H1 (cell line): ENCODE data around the gene NOXRED1. TPM values are rescaled to one million over a fixed set of nuclear protein-coding genes. Genes with fewer than 3 reads are reported as not detected.

ENCODE experiments used
- CTCF ChIA-PET: fragments of 300-600 bp; sonication (Branson Sonifier 250); formaldehyde crosslinking; loops from one replicate; lab custom pipeline; 2021; ENCODE audit not compliant: partially characterized antibody; lab: Charles Lee
- POLR2A ChIA-PET: fragments of 300-600 bp; sonication (Branson Sonifier 250); formaldehyde crosslinking; loops from one replicate; lab custom pipeline; 2021; ENCODE audit warnings: inconsistent platforms; ENCODE audit not compliant: partially characterized antibody; lab: Charles Lee
- DNase-seq, 2 experiments: peaks; one replicate each; pipeline versions ENCODE4 v3.0.0 to v3.0.0-alpha.2; 2010 to 2022; ENCODE audit warnings: low spot score in 2 of 2, low read depth in 1 of 2, mixed read lengths in 1 of 2
- FAIRE-seq: peaks from 2 replicates; lab custom pipeline; 2011; peaks lifted over from hg19 to GRCh38; lab: Jason Lieb, UNC
- H2AFZ ChIP-seq: 2 replicates; pipeline ENCODE4 v1.8.1; 2012; ENCODE audit warnings: low read length, inconsistent platforms
- H2AK5ac ChIP-seq: 2 replicates; pipeline ENCODE4 v1.6.1; 2013; ENCODE audit warnings: low read depth, low read length
- H2BK120ac ChIP-seq: replicated peaks from 2 replicates; pipeline ENCODE3; 2013; ENCODE audit warnings: low read depth, low read length, inconsistent platforms
- H2BK12ac ChIP-seq: 2 replicates; pipeline ENCODE4 v1.6.1; 2013; ENCODE audit warnings: low read depth, low read length
- H2BK15ac ChIP-seq: 2 replicates; pipeline ENCODE4 v1.6.1; 2013; ENCODE audit warnings: low read length
- H2BK20ac ChIP-seq: 2 replicates; pipeline ENCODE4 v1.6.1; 2013; ENCODE audit warnings: low read length
- H2BK5ac ChIP-seq: 2 replicates; pipeline ENCODE4 v1.6.1; 2013; ENCODE audit warnings: low read depth, low read length
- H3K14ac ChIP-seq: 2 replicates; pipeline ENCODE4 v1.6.1; 2013; ENCODE audit warnings: inconsistent platforms; ENCODE audit not compliant: insufficient read length
- H3K18ac ChIP-seq: 2 replicates; pipeline ENCODE4 v1.6.1; 2013; ENCODE audit warnings: low read length; ENCODE audit errors: extremely low read depth
- H3K23ac ChIP-seq: 2 replicates; pipeline ENCODE4 v1.6.1; 2013; ENCODE audit warnings: inconsistent platforms; ENCODE audit not compliant: insufficient read length
- H3K23me2 ChIP-seq: 2 replicates; pipeline ENCODE4 v1.6.1; 2013; ENCODE audit warnings: low read depth, low read length
- H3K27ac ChIP-seq: 2 replicates; pipeline ENCODE4 v1.6.1; 2011; ENCODE audit warnings: low read depth, low read length, inconsistent platforms
- H3K27me3 ChIP-seq, 4 experiments: replicated peaks in 1 of 4; 1 replicate in 1 of 4; 2 replicates in 3 of 4; pipeline versions ENCODE4 v1.6.1 to v1.8.1; 2011 to 2013; ENCODE audit warnings: low read length in 3 of 4, mild to moderate bottlenecking in 3 of 4, inconsistent platforms in 2 of 4, mixed read lengths in 2 of 4, moderate library complexity in 1 of 4; ENCODE audit not compliant: control insufficient read depth in 3 of 4, insufficient read depth in 3 of 4; ENCODE audit errors: extremely low read depth in 1 of 4
- H3K36me3 ChIP-seq, 4 experiments: 2 replicates each; pipeline versions ENCODE4 v1.6.1 to v1.8.1; 2011 to 2013; ENCODE audit warnings: mild to moderate bottlenecking in 4 of 4, low read length in 3 of 4, moderate library complexity in 2 of 4, control low read depth in 1 of 4, inconsistent platforms in 1 of 4; ENCODE audit not compliant: insufficient read depth in 4 of 4, control insufficient read depth in 2 of 4
- H3K4ac ChIP-seq: replicated peaks from 2 replicates; pipeline ENCODE3; 2013; ENCODE audit warnings: low read length, low read depth, mixed read lengths, inconsistent platforms; ENCODE audit not compliant: insufficient read length
- H3K4me1 ChIP-seq, 4 experiments: replicated peaks in 1 of 4; 1 replicate in 1 of 4; 2 replicates in 3 of 4; pipeline versions ENCODE4 v1.6.1 to v1.8.1; 2011 to 2013; ENCODE audit warnings: low read length in 3 of 4, inconsistent platforms in 2 of 4, mixed read lengths in 1 of 4; ENCODE audit not compliant: insufficient read depth in 4 of 4, control insufficient read depth in 3 of 4
- H3K4me2 ChIP-seq, 2 experiments: 2 replicates each; pipeline versions ENCODE4 v1.6.1 to v1.8.1; 2011 to 2013; ENCODE audit warnings: low read depth in 2 of 2, low read length in 2 of 2, control low read depth in 1 of 2, inconsistent platforms in 1 of 2, mild to moderate bottlenecking in 1 of 2; ENCODE audit not compliant: insufficient read depth in 1 of 2
- H3K4me3 ChIP-seq, 4 experiments: fragments of 200-600, 300-600 bp in 1 of 4; sonication (generic), shearing (Covaris generic), sonication (Bioruptor Twin) in 1 of 4; 2 replicates each; pipeline versions ENCODE4 v1.5.1 to v1.8.1; 2011 to 2016; ENCODE audit warnings: low read length in 4 of 4, low read depth in 3 of 4, control low read depth in 2 of 4, inconsistent platforms in 2 of 4, mild to moderate bottlenecking in 2 of 4, mixed read lengths in 1 of 4, moderate library complexity in 1 of 4; ENCODE audit not compliant: insufficient read depth in 2 of 4; ENCODE audit errors: extremely low read depth in 1 of 4
- H3K56ac ChIP-seq: replicated peaks from 2 replicates; pipeline ENCODE3; 2013; ENCODE audit warnings: low read depth, mild to moderate bottlenecking, mixed read lengths, low read length, inconsistent platforms; ENCODE audit not compliant: insufficient read length
- H3K79me1 ChIP-seq: 2 replicates; pipeline ENCODE4 v1.6.1; 2013; ENCODE audit warnings: low read depth, low read length, control low read depth
- H3K79me2 ChIP-seq, 2 experiments: 2 replicates each; pipeline versions ENCODE4 v1.6.1 to v1.8.1; 2012 to 2013; ENCODE audit warnings: low read length in 2 of 2, mild to moderate bottlenecking in 2 of 2, inconsistent platforms in 1 of 2; ENCODE audit not compliant: insufficient read depth in 2 of 2, control insufficient read depth in 1 of 2
- H3K9ac ChIP-seq, 4 experiments: replicated peaks in 1 of 4; 1 replicate in 1 of 4; 2 replicates in 3 of 4; pipeline versions ENCODE4 v1.6.1 to v1.8.1; 2011 to 2013; ENCODE audit warnings: low read depth in 3 of 4, low read length in 3 of 4, control low read depth in 2 of 4, mild to moderate bottlenecking in 2 of 4, moderate library complexity in 2 of 4, inconsistent platforms in 1 of 4; ENCODE audit errors: extremely low read depth in 1 of 4
- H3K9me3 ChIP-seq, 2 experiments: 2 replicates each; pipeline versions ENCODE4 v1.6.1 to v1.8.1; 2012 to 2013; ENCODE audit warnings: mild to moderate bottlenecking in 2 of 2, moderate library complexity in 2 of 2, control low read depth in 1 of 2, inconsistent platforms in 1 of 2, low read depth in 1 of 2, low read length in 1 of 2, mixed read lengths in 1 of 2; ENCODE audit not compliant: insufficient read depth in 2 of 2
- H4K20me1 ChIP-seq, 2 experiments: replicated peaks in 1 of 2; 2 replicates each; pipeline versions ENCODE3 to v1.8.1; 2011 to 2013; ENCODE audit warnings: inconsistent platforms in 2 of 2, low read length in 2 of 2, mild to moderate bottlenecking in 1 of 2; ENCODE audit not compliant: insufficient read depth in 2 of 2, control insufficient read depth in 1 of 2
- H4K5ac ChIP-seq: 2 replicates; pipeline ENCODE4 v1.6.1; 2013; ENCODE audit warnings: low read length, low read depth, mixed read lengths, inconsistent platforms; ENCODE audit not compliant: insufficient read length
- H4K8ac ChIP-seq: 2 replicates; pipeline ENCODE4 v1.8.0; 2013; ENCODE audit warnings: mild to moderate bottlenecking, moderate library complexity, low read length, inconsistent platforms; ENCODE audit not compliant: insufficient read depth; ENCODE audit errors: extremely low read depth
- H4K91ac ChIP-seq: replicated peaks from 2 replicates; pipeline ENCODE3; 2013; ENCODE audit warnings: low read length, mixed read lengths, inconsistent platforms; ENCODE audit not compliant: insufficient read length
- MAFK ChIP-seq: IDR thresholded peaks from 2 replicates; pipeline ENCODE4 v1.6.1; 2012; ENCODE audit warnings: low read depth, mild to moderate bottlenecking, improper control_type of control experiment, low read length
- PHF8 ChIP-seq: fragments of 200-600 bp; sonication (generic); conservative IDR thresholded peaks from 2 replicates; pipeline ENCODE4 v1.7.1; 2012; ENCODE audit warnings: low read depth, mild to moderate bottlenecking, inconsistent platforms, low read length, moderate library complexity
- RAD21 ChIP-seq, 2 experiments: IDR thresholded peaks in 1 of 2; conservative IDR thresholded peaks in 1 of 2; 2 replicates each; pipeline ENCODE4 v1.6.1; 2011; ENCODE audit warnings: low read depth in 2 of 2, low read length in 2 of 2, improper control_type of control experiment in 1 of 2, inconsistent platforms in 1 of 2, mild to moderate bottlenecking in 1 of 2, moderate library complexity in 1 of 2
- RXRA ChIP-seq: IDR thresholded peaks from 2 replicates; pipeline ENCODE4 v1.6.1; 2011; ENCODE audit warnings: low read depth, mild to moderate bottlenecking, low read length, moderate library complexity; ENCODE audit not compliant: insufficient read depth
- WGBS, 2 experiments: shearing (Covaris generic) in 1 of 2; methylation state at CpG; one replicate each; pipeline versions ENCODE4 v1.1.6 to v1.1.7; 2013 to 2015; ENCODE audit warnings: low lambda C conversion rate in 2 of 2, mixed read lengths in 2 of 2, inconsistent platforms in 1 of 2, low coverage in 1 of 2, missing lambda C conversion rate in 1 of 2; ENCODE audit not compliant: insufficient replicate concordance in 2 of 2, insufficient coverage in 1 of 2, insufficient read length in 1 of 2; ENCODE audit errors: extremely low coverage in 1 of 2, missing lambda C conversion rate in 1 of 2; 5-methylcytosine and 5-hydroxymethylcytosine counted together
- polyA plus RNA-seq, 7 experiments: library from polyadenylated mRNA; depleted of rRNA in 3 of 7; stranded (reverse) in 5 of 7; unstranded in 2 of 7; fragments of >200 nt in 5 of 7; fragments of 200-250 nt in 2 of 7; gene quantifications; 1 replicate in 5 of 7; 2 replicates in 1 of 7; 4 replicates in 1 of 7; pipeline versions ENCODE4 v1.2.1 to v1.2.3, GENCODE V29; 2011 to 2013; ENCODE audit warnings: missing spikeins in 2 of 7, mixed read lengths in 2 of 7
- total RNA-seq: library from RNA; stranded (reverse); fragmentation: NEBNext Ultra II Directional; extraction: Animal tissue kit (Norgen Biotek cat#: 25700); gene quantifications from 2 replicates; pipeline ENCODE4 v1.2.1, GENCODE V29; 2021
- TF ChIP-seq, protein P1 (sequence below): IDR thresholded peaks from 2 replicates; pipeline ENCODE4 v1.6.1; 2012; ENCODE audit warnings: inconsistent platforms

The NOXRED1 gene
- total and polyA plus RNA-seq, 2 of the 8 experiments (the other 6 are each of a cell fraction or from before 2014, with no cell fraction given), result 0.23 to 0.48 TPM

DNA sequence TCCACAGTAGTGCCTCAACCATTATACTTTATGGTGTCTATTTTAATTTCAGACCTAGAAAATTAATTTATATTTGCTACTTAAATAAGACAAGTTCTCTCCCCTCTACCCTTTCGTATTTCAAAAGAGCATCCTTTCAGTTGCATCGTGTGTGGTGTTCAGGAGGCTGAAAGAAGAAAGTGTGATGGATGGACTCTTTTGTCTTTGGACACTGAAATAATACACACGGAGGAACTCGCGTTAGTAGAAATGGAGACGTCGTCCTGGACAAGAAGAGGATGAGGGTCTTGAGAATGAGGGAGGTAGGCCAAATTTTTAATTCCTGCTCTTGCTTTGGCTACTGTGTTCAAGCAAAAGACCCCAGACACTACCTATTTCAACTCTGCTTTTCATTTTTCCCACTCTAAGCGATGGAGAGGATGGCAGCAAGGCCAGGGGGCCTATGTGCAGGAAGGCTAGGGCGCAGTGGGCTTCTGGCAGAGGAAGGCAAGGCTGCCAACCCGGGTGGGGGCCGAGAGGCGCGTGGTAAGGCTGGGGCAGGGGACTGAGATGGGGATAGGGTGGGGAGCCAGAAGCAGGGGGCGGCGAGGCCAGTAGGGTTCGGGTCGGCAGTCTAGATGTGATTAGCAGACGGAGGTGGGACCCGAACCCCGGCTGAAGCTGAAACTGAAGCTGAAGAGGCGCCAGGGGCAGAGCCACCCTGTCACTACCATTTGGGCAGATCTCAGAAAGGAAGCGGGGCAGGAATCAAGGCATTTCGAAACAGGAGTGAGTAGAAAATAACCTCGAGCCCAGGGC, 47.2 kb downstream of the NOXRED1 start:
- no peak overlapping the region for H2BK120ac ChIP-seq
- FAIRE-seq (no peak), DNase-seq (peak in 1 of 2 experiments; percentile 64)
- no peaks in the 10 kb centered on the region; the same call in 1 of the 2 replicates for H3K79me1 ChIP-seq
- H2BK20ac ChIP-seq, result no peak overlapping the region
- no peak overlapping the region for H2BK5ac ChIP-seq
- no peak overlapping the region; the same call in 1 of the 2 replicates for H2BK12ac ChIP-seq
- peaks cover 0 to 8% (median 2%) of the 10 kb centered on the region in 4 experiments; a peak in 3 of 7 replicates for H3K4me1 ChIP-seq
- no peaks in the 10 kb centered on the region for H4K20me1 ChIP-seq
- H3K4ac ChIP-seq, result no peak overlapping the region
- peaks cover 4% of the 10 kb centered on the region for H3K23me2 ChIP-seq
- ChIA-PET CTCF (interaction anchor here (0.8 to 1.4 kb wide), 8 partner anchors 9 to 175 kb away, joined by 3 to 8 read pairs (median 4); no protein-coding TSS in a partner anchor), POLR2A (interaction anchor here (1.7 kb wide), 1 partner anchor 55 kb away, joined by 9 read pairs; the partner anchor contains the start of genes GSTZ1 and POMT2)
- H4K8ac ChIP-seq, result no peak overlapping the region; the same call in 1 of the 2 replicates
- peak overlapping the region; percentile 88 to 92 for H3K4me2 ChIP-seq
- peaks cover 0 to 4% (median 2%) of the 10 kb centered on the region in 4 experiments; a peak in 1 of 7 replicates for H3K27me3 ChIP-seq
- H2BK15ac ChIP-seq, result no peak overlapping the region
- H3K9me3 ChIP-seq, result no peaks in the 10 kb centered on the region
- 33% methylated on average over 23 of the region's 24 CpGs; no CpG with 5 or more reads in 1 of the 2 experiments for WGBS, 2 experiments
- no peak overlapping the region for H3K18ac ChIP-seq
- no peak overlapping the region for H2AK5ac ChIP-seq
- H3K36me3 ChIP-seq, result no peaks in the 10 kb centered on the region
- H3K4me3 ChIP-seq, result peak overlapping the region; percentile 77 to 99 (median 92)
- H3K23ac ChIP-seq, result no peak overlapping the region
- peak overlapping the region; percentile 0; the same call in 1 of the 2 replicates for H2AFZ ChIP-seq
- no peak overlapping the region for H3K14ac ChIP-seq
- no peak overlapping the region for H4K91ac ChIP-seq
- H3K79me2 ChIP-seq, result peaks cover 0 to 2% of the 10 kb centered on the region in 2 experiments; a peak in 1 of 4 replicates
- H3K9ac ChIP-seq, result peak overlapping the region; percentile 20 to 78 (median 70)
- H3K27ac ChIP-seq, result no peak overlapping the region
- H4K5ac ChIP-seq, result no peak overlapping the region
- TF ChIP-seq RXRA (no peak), PHF8 (no peak), RAD21 (IDR thresholded peaks at IDR 0.05 in 1 of 2, conservative IDR thresholded peaks at IDR 0.05 in 1 of 2; ENCODE audit: low read depth in 2 of 2, low read length in 2 of 2) (no peak), MAFK (no peak)
- TF ChIP-seq, protein P1, sequence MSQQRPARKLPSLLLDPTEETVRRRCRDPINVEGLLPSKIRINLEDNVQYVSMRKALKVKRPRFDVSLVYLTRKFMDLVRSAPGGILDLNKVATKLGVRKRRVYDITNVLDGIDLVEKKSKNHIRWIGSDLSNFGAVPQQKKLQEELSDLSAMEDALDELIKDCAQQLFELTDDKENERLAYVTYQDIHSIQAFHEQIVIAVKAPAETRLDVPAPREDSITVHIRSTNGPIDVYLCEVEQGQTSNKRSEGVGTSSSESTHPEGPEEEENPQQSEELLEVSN, result no peak
- no peak overlapping the region for H3K56ac ChIP-seq
